Stimulated activated naive CD8-positive, alpha-beta T cell treated with anti-CD3 and anti-CD28 coated beads, Interleukin-15, Interleukin-2, amounts not matched to agents 100 ng/mL and 50 ng/mL, for 24 hours (primary cell): ENCODE results near the gene PAFAH1B1.
"Not testable (repeated sequence)": the region's sequence is repeated elsewhere in the genome, so short reads cannot be mapped to it uniquely, and the experiment has no call there.

Experiments used
- H3K27ac Mint-ChIP-seq: one replicate; pipeline ENCODE4 v1.8.0; 2021; ENCODE audit warnings: mild to moderate bottlenecking, mixed read lengths
- H3K27me3 Mint-ChIP-seq: one replicate; pipeline ENCODE4 v1.8.0; 2021; ENCODE audit warnings: mixed read lengths
- H3K36me3 Mint-ChIP-seq: one replicate; pipeline ENCODE4 v1.8.0; 2021; ENCODE audit warnings: low read depth, mixed read lengths
- H3K4me1 Mint-ChIP-seq: one replicate; pipeline ENCODE4 v1.8.0; 2021; ENCODE audit warnings: low read depth, mixed read lengths
- H3K4me3 Mint-ChIP-seq: one replicate; pipeline ENCODE4 v1.8.0; 2021; ENCODE audit warnings: mild to moderate bottlenecking, mixed read lengths
- H3K9me3 Mint-ChIP-seq: one replicate; pipeline ENCODE4 v1.8.0; 2021; ENCODE audit warnings: mixed read lengths

The PAFAH1B1 gene

GRCh38 chr17:2612630-2613029 is 19.2 kb downstream of the PAFAH1B1 start:
- H3K27me3 Mint-ChIP-seq, result no peaks in the 10 kb centered on the region
- no peaks in the 10 kb centered on the region for H3K9me3 Mint-ChIP-seq
- no peak overlapping the region for H3K4me3 Mint-ChIP-seq
- H3K36me3 Mint-ChIP-seq, result peaks cover 12% of the 10 kb centered on the region
- H3K4me1 Mint-ChIP-seq, result peaks cover 57% of the 10 kb centered on the region
- no peak overlapping the region for H3K27ac Mint-ChIP-seq

- Mint-ChIP-seq H3K27me3 (no peaks in the 10 kb centered on the region), H3K27ac (no peak overlapping the region), H3K4me1 (peaks cover 61% of the 10 kb centered on the region), H3K36me3 (peaks cover 16% of the 10 kb centered on the region), H3K9me3 (no peaks in the 10 kb centered on the region), H3K4me3 (no peak overlapping the region)
Observed at GRCh38 chr17:2613089-2613808, 19.8 kb downstream of the PAFAH1B1 start.

GRCh38 chr17:2615882-2616281 is 22.4 kb downstream of the PAFAH1B1 start:
- peaks cover 18% of the 10 kb centered on the region for H3K36me3 Mint-ChIP-seq
- no peak overlapping the region for H3K27ac Mint-ChIP-seq
- peaks cover 51% of the 10 kb centered on the region for H3K4me1 Mint-ChIP-seq
- no peak overlapping the region for H3K4me3 Mint-ChIP-seq
- H3K27me3 Mint-ChIP-seq, result no peaks in the 10 kb centered on the region
- H3K9me3 Mint-ChIP-seq, result no peaks in the 10 kb centered on the region

- Mint-ChIP-seq H3K27me3 (no peaks in the 10 kb centered on the region), H3K9me3 (no peaks in the 10 kb centered on the region), H3K36me3 (peaks cover 47% of the 10 kb centered on the region), H3K4me1 (peaks cover 65% of the 10 kb centered on the region), H3K27ac (no peak overlapping the region), H3K4me3 (no peak overlapping the region)
Observed at GRCh38 chr17:2621241-2621640, 27.8 kb downstream of the PAFAH1B1 start.

GRCh38 chr17:2621951-2622405 is 28.5 kb downstream of the PAFAH1B1 start:
- H3K36me3 Mint-ChIP-seq, result peaks cover 48% of the 10 kb centered on the region
- not testable (repeated sequence) for H3K27ac Mint-ChIP-seq, H3K9me3 Mint-ChIP-seq, H3K27me3 Mint-ChIP-seq, H3K4me3 Mint-ChIP-seq
- H3K4me1 Mint-ChIP-seq, result peaks cover 65% of the 10 kb centered on the region

GRCh38 chr17:2622721-2623301 is 29.4 kb downstream of the PAFAH1B1 start:
- not testable (repeated sequence) for H3K9me3 Mint-ChIP-seq, H3K27ac Mint-ChIP-seq, H3K4me3 Mint-ChIP-seq, H3K27me3 Mint-ChIP-seq
- Mint-ChIP-seq H3K36me3 (peaks cover 56% of the 10 kb centered on the region), H3K4me1 (peaks cover 65% of the 10 kb centered on the region)

- no peak overlapping the region for H3K4me3 Mint-ChIP-seq
Observed at GRCh38 chr17:2624292-2624731, 30.9 kb downstream of the PAFAH1B1 start.

GRCh38 chr17:2626626-2627219 is 33.3 kb downstream of the PAFAH1B1 start:
- Mint-ChIP-seq H3K36me3 (peaks cover 58% of the 10 kb centered on the region), H3K27ac (peak overlapping the region; percentile 66), H3K4me1 (peaks cover 84% of the 10 kb centered on the region)
- H3K9me3 Mint-ChIP-seq, H3K27me3 Mint-ChIP-seq, H3K4me3 Mint-ChIP-seq: not testable (repeated sequence)

More at GRCh38 chr17:2624292-2624731, 30.9 kb downstream of the PAFAH1B1 start:
- no peaks in the 10 kb centered on the region for H3K27me3 Mint-ChIP-seq
- peak overlapping the region; percentile 75 for H3K27ac Mint-ChIP-seq
- H3K36me3 Mint-ChIP-seq, result peaks cover 63% of the 10 kb centered on the region
- peaks cover 7% of the 10 kb centered on the region for H3K9me3 Mint-ChIP-seq
- peaks cover 74% of the 10 kb centered on the region for H3K4me1 Mint-ChIP-seq

GRCh38 chr17:2628922-2629321 is 35.5 kb downstream of the PAFAH1B1 start:
- peaks cover 43% of the 10 kb centered on the region for H3K36me3 Mint-ChIP-seq
- H3K4me1 Mint-ChIP-seq, result peaks cover 88% of the 10 kb centered on the region
- not testable (repeated sequence) for H3K9me3 Mint-ChIP-seq, H3K4me3 Mint-ChIP-seq, H3K27me3 Mint-ChIP-seq
- H3K27ac Mint-ChIP-seq, result peak overlapping the region; percentile 43

- no peak overlapping the region for H3K27ac Mint-ChIP-seq
- no peaks in the 10 kb centered on the region for H3K27me3 Mint-ChIP-seq
- peaks cover 37% of the 10 kb centered on the region for H3K36me3 Mint-ChIP-seq
- H3K4me3 Mint-ChIP-seq, result no peak overlapping the region
- peaks cover 86% of the 10 kb centered on the region for H3K4me1 Mint-ChIP-seq
- H3K9me3 Mint-ChIP-seq, result peaks cover 7% of the 10 kb centered on the region
Observed at GRCh38 chr17:2631211-2631610, 37.8 kb downstream of the PAFAH1B1 start.

GRCh38 chr17:2634361-2634960 is 41.0 kb downstream of the PAFAH1B1 start:
- H3K36me3 Mint-ChIP-seq, result peaks cover 28% of the 10 kb centered on the region
- no peak overlapping the region for H3K4me3 Mint-ChIP-seq
- peaks cover 69% of the 10 kb centered on the region for H3K4me1 Mint-ChIP-seq
- H3K27me3 Mint-ChIP-seq, result no peaks in the 10 kb centered on the region
- H3K9me3 Mint-ChIP-seq, result no peaks in the 10 kb centered on the region
- peak overlapping the region; percentile 86 for H3K27ac Mint-ChIP-seq

- no peak overlapping the region for H3K4me3 Mint-ChIP-seq
- peaks cover 62% of the 10 kb centered on the region for H3K4me1 Mint-ChIP-seq
- H3K36me3 Mint-ChIP-seq, result peaks cover 31% of the 10 kb centered on the region
- no peak overlapping the region for H3K27ac Mint-ChIP-seq
- no peaks in the 10 kb centered on the region for H3K27me3 Mint-ChIP-seq
- H3K9me3 Mint-ChIP-seq, result no peaks in the 10 kb centered on the region
Observed at GRCh38 chr17:2635241-2635640, 41.8 kb downstream of the PAFAH1B1 start.

GRCh38 chr17:2635675-2636074 is 42.2 kb downstream of the PAFAH1B1 start:
- peaks cover 35% of the 10 kb centered on the region for H3K36me3 Mint-ChIP-seq
- no peaks in the 10 kb centered on the region for H3K9me3 Mint-ChIP-seq
- H3K27ac Mint-ChIP-seq, result no peak overlapping the region
- no peaks in the 10 kb centered on the region for H3K27me3 Mint-ChIP-seq
- peaks cover 58% of the 10 kb centered on the region for H3K4me1 Mint-ChIP-seq
- H3K4me3 Mint-ChIP-seq, result no peak overlapping the region

GRCh38 chr17:2636169-2636930 is 42.9 kb downstream of the PAFAH1B1 start:
- H3K9me3 Mint-ChIP-seq, result no peaks in the 10 kb centered on the region
- H3K27ac Mint-ChIP-seq, result peak overlapping the region; percentile 33
- peaks cover 40% of the 10 kb centered on the region for H3K36me3 Mint-ChIP-seq
- no peak overlapping the region for H3K4me3 Mint-ChIP-seq
- H3K27me3 Mint-ChIP-seq, result no peaks in the 10 kb centered on the region
- H3K4me1 Mint-ChIP-seq, result peaks cover 57% of the 10 kb centered on the region
